IPS-11a (cell line): ENCODE data around the gene TSPAN32.
"Not testable (repeated sequence)": the region's sequence is repeated elsewhere in the genome, so short reads cannot be mapped to it uniquely, and the experiment has no call there.

Experiments used
- H3K4me3 ChIP-seq: one replicate; pipeline ENCODE4 v1.5.1; 2013; ENCODE audit warnings: low read depth, low read length, control low read depth

The TSPAN32 gene

GRCh38 chr11:2362414-2362813 lies 60.6 kb downstream of the TSPAN32 start:
- no peak overlapping the region for H3K4me3 ChIP-seq

GRCh38 chr11:2363130-2363529 lies 61.3 kb downstream of the TSPAN32 start:
- no peak overlapping the region for H3K4me3 ChIP-seq

GRCh38 chr11:2363577-2364370 lies 62.0 kb downstream of the TSPAN32 start:
- H3K4me3 ChIP-seq, result no peak overlapping the region

GRCh38 chr11:2364386-2364785 lies 62.6 kb downstream of the TSPAN32 start:
- not testable (repeated sequence) for H3K4me3 ChIP-seq

GRCh38 chr11:2365571-2366210 lies 63.9 kb downstream of the TSPAN32 start:
- no peak overlapping the region for H3K4me3 ChIP-seq

- no peak overlapping the region for H3K4me3 ChIP-seq
Observed at GRCh38 chr11:2366276-2366675, 64.5 kb downstream of the TSPAN32 start.

GRCh38 chr11:2366733-2367132 lies 64.9 kb downstream of the TSPAN32 start:
- no peak overlapping the region for H3K4me3 ChIP-seq

GRCh38 chr11:2367266-2368160 lies 65.7 kb downstream of the TSPAN32 start:
- H3K4me3 ChIP-seq, result no peak overlapping the region
